Activated CD4-positive, CD25-positive, alpha-beta regulatory T cell (primary cell): Measurements from ENCODE around the gene HIRA.

Source experiments
- DNase-seq, 4 experiments: peaks; one replicate each; lab custom pipeline; 2025; lab: John Stamatoyannopoulos, UW

HIRA gene, protein sequence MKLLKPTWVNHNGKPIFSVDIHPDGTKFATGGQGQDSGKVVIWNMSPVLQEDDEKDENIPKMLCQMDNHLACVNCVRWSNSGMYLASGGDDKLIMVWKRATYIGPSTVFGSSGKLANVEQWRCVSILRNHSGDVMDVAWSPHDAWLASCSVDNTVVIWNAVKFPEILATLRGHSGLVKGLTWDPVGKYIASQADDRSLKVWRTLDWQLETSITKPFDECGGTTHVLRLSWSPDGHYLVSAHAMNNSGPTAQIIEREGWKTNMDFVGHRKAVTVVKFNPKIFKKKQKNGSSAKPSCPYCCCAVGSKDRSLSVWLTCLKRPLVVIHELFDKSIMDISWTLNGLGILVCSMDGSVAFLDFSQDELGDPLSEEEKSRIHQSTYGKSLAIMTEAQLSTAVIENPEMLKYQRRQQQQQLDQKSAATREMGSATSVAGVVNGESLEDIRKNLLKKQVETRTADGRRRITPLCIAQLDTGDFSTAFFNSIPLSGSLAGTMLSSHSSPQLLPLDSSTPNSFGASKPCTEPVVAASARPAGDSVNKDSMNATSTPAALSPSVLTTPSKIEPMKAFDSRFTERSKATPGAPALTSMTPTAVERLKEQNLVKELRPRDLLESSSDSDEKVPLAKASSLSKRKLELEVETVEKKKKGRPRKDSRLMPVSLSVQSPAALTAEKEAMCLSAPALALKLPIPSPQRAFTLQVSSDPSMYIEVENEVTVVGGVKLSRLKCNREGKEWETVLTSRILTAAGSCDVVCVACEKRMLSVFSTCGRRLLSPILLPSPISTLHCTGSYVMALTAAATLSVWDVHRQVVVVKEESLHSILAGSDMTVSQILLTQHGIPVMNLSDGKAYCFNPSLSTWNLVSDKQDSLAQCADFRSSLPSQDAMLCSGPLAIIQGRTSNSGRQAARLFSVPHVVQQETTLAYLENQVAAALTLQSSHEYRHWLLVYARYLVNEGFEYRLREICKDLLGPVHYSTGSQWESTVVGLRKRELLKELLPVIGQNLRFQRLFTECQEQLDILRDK

DNA sequence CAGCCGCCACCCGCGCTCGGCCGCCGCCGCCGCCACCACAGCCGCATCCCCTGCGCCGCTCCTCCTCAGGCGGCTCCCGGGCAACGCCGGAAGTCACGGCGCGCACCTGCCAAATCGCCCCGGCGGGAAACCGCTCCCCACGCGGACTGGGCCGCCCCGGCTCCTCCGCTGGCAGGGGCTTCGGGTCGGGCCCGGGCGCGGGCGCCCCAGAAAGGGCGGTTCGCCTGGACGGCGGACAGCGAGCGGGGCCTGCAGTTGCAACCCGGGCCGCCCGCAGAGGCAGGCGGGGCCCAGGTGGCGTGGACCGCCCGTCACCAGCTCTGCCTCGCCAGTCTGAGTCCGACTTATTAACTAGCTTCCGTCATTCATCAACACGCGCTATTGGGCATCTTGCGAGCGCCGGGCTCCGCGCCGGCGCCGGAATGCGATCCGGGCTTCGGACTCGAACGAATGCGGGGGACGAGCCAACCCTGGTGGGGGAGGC is at the start of gene HIRA:
Gene HIRA, minus strand, starts transcription at position 85 of the 484 bp plus-strand sequence. CDS start 257 bp downstream, outside the sequence.
- DNase-seq, result peak; percentile 62 to 80 (median 74)

DNA sequence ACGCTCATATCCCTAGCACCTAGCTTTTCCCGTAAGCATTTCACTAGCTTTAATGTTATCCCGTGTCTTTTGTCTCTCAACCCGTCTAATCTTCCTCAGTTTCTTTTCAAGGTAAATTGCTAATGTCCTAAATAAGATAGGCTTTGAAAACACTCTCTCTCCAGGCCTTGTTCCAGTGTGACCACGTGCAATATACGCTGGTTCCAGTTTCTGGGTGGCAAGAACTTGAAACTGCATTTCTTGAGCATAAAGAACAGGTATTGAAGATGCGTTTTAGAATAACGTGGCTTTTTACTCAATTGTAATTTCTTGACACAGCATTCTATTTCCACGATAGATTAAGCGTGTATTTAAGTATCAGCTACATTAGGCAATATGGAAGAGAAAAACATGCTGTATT is 49.3 kb upstream of the HIRA start:
- DNase-seq, result no peak

DNA sequence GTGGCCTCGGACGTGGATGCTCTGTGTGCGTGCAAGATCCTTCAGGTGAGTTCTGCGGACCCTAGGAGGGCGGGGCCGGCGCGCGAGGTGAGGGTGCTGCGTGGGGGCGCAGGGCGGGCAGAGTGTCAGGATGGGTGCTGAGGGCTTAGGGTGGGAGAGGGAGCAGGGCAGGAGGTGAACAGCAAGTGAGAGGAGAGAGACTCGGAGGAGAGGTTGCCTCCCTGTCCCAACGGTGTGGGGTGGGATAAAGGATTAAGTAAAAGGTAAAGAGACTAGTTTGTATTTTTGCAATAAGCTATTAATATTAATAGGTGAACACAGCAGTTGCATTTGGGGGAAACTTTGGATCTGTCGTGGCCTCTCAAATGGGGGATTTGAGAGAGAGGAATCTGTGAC is 48.6 kb upstream of the HIRA start:
- DNase-seq, result no peak

- DNase-seq, result peak; percentile 81 to 88 (median 86)
Measured at GRCh38 chr22:19479355-19480172, 48.0 kb upstream of the HIRA start, which contains the start of gene CDC45. TSS of gene CDC45 (plus strand) at chr22:19479920. CDS start at chr22:19479969, 49 bp downstream.

DNA sequence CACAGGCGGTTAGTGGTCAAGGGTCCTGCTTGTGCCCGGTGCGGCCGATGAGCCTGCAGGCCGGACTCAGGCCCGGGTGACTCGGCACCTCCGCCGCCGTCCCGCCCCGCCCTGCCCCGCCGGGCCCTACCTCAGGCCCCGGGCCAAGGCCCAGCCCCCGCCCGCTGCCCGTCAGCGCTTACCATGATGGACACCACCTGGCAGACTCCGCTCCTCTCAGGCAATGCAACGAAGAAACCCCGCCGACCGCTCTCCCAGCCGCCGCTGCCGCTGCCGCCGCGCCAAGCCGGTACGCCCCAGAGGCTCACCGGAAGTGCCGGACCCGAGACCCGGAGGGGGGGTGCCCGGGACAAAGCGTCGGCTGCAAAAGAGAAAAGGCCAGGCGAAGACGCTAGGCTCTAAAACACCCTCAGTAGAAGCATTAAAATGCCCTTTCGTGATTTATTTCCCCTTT is 47.4 kb upstream of the HIRA start, which contains the start of gene UFD1:
Gene UFD1, minus strand, starts transcription at position 293 of the 454 bp plus-strand sequence. Its CDS starts 108 bp downstream, at position 185.
- peak; percentile 59 to 70 (median 61) for DNase-seq

DNA sequence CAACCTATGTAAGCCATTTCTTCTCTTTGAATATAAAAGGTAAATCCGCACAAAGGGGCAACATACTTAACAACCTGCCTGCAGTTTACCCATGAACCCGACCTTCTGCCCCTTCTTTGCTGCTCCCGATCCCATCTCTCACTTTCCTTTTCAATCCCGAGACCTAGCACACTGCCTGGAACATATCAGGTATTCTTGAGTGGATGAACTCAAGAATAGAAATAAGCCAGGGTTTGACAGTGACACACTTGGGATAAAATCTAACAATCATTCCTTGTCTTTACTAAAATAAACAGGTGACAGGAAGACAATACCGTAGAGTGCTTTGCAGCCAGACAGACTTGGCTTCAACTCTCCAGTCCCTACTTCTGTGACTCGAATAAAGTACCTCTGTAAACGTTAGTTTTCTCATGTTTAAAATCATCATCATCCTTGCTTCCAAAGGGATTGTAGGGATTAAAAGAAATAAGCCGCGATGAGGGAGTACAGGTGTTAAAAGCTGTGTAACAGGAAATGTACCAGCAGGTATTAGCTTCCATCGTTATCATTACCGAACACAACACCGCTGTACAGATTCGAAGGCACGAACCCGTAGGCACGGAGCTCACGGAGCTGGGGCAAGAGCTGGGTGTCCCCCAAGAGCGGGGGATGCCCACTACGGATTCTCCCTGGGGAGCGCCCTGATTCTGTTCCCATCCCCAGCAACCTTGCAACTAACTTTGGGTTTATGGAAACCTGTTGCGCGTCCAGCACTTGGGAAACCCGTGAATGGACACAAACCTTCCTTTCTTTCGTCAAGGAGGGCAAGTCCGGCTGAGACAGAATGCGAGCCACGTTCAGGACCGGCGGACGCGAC is 46.7 kb upstream of the HIRA start:
- no peak for DNase-seq

- DNase-seq, result no peak
Measured at GRCh38 chr22:19477321-19478044, 46.0 kb upstream of the HIRA start.

DNA sequence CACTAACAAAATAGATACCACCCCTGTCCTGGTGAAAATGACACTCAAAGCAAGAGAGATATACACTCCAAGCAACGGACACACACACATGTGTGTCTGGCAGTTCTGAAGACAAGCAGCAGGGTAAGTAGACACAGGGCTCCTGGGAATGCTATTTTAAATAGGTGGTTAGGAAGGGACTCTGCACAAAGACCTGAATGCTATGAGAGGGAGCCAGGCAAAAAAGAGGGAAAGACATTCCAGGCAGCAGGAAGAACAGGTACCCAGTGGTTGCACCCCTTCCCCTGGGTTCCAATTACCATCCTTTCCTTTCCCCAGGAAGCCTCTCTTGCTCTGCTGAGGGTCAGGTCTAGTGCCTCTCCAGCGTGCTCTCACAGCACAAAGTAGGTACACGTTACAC is 44.5 kb upstream of the HIRA start:
- DNase-seq, result no peak

GRCh38 chr22:19473578-19473977 is 42.0 kb upstream of the HIRA start:
- DNase-seq, result no peak

- DNase-seq, result no peak
Measured at GRCh38 chr22:19472233-19472632, 40.7 kb upstream of the HIRA start.

DNA sequence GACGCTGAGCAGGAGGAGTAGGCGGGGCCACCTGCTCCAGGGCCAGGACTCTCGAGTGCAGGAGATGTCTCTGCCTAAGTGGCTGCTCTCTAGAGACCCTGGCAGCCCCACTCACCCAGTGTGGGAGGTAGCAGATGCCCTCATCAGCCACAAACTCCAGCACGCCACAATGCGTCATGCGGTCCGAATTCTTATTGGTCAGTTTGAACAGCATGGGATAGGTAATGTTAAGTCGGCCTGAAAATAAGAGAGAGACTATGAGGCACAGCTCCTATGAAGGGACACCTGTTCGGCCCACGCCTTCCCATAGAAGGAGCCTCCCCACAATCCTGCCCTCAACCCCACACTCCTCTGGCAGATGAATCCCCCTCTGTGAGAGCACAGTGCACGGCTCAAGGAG is 40.0 kb upstream of the HIRA start:
- no peak for DNase-seq

DNA sequence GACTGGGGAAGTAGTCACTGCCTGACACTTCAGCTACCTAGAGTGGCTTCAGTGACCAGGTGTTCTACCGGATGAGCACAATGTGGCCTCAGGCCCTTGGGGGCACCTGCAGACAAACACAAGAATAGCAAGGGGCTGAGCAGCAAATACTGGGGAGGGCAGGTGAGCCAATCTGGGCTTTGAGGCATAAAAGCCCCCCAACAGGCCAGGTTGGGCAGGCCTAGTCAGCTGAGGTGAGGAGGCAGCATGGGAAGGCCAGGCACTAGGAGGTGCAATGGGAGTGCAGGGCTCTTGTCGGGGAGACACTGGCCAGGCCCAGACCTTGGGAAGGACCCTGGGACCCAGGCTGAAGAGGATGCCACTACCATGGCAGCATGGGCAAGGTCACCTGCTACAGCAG is 38.5 kb upstream of the HIRA start:
- no peak for DNase-seq

DNA sequence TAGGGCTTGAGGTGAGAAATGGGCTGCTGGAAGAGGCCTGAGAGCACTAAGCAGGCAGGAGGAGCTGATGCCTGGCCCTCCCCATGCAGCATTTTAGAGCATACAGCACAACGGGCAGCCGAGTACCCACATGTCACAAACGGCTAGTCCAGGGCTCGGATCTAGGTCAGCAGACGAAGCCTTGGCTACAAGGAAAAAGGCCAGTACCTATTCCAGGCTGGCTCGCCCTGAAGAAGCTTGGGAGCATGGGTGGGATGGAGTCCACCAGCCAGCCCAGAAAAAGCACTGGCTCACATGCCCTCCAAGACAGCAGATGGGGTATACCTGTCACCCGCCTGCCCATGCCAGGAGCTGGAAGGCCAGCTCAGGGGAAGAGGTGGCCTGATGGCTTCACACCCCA is 37.9 kb upstream of the HIRA start:
- DNase-seq, result no peak

- no peak for DNase-seq
Measured at GRCh38 chr22:19467912-19468311, 36.4 kb upstream of the HIRA start.

DNA sequence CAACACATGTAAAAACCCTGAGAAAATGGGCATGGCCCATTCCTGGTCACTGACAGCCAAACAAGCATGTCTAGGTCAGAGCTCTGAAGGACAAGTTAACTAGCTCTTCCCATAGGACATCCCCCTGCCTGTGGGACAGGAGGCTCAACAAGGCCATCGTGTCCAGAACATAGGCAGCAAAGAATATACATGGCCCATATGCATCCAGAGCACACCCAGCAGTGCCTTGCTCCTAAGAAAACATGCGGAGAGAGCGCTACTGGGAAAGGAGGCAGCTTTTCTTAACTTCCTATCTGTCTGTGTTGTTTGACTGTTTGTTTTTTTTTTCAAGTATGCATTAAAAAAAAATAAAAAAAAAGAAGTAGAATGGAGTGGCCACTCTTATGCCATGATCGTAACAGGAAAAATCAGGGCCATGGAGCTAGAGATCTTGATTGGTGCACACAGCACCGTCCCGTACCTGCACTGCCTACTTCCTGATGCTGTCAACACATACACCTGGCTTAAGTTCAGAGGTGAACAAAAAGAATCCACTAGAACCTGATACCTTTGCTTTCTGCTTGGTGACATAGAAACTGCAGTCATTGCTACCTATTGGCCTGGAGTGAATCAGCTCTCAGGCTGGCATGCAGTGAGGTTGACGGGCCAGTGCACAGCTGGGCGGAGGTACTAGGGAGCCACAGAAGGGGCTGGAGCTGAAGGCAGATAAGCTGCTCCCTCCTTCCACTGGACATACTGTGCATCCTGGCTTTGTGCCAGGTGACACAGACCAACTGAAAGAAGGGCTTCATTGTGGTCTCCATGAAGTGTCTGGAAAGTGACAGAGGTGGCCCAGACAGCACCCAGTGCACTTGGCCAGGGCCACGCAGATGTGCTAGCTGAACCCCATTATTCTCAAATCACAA is 35.6 kb upstream of the HIRA start:
- DNase-seq, result no peak

GRCh38 chr22:19466126-19466716 is 34.7 kb upstream of the HIRA start:
- no peak for DNase-seq

DNA sequence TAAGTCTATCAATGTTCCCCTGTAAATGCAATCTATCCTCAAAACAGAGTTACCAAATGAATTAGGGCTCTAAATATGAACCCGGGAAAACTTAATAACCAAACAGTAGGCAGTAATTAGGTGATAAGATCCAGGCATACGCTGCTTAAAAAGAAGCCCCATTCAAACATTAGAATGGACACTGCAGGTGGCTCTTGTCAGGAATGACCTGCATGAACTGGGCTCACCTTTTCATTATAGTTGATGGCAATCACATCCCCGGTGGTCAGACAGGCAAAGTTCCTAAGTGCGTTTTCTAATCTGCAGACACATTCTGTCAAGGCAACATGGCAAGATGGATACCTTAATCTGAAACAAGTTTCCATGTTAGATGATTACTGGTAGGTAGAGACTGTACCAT is 33.4 kb upstream of the HIRA start:
- DNase-seq, result no peak

- no peak for DNase-seq
Measured at GRCh38 chr22:19464546-19464945, 33.0 kb upstream of the HIRA start.
